CD14-positive monocyte (primary cell): ENCODE measurements around the gene SLC17A2. TPM values are rescaled to one million over a fixed set of nuclear protein-coding genes. Genes with fewer than 3 reads are reported as not detected.

Source experiments
- DNase-seq, 3 donors: peaks; one replicate each; pipeline ENCODE4 v3.0.0-alpha.2; 2011 to 2022
- H2AFZ ChIP-seq: 2 replicates; pipeline ENCODE4 v1.6.0; 2012; ENCODE audit warnings: mild to moderate bottlenecking, low read depth, low read length, inconsistent platforms; ENCODE audit not compliant: insufficient read depth, poor library complexity, severe bottlenecking
- H3K27ac ChIP-seq, 2 donors: 1 replicate in 1 of 2; 2 replicates in 1 of 2; pipeline ENCODE4 v1.5.1; 2012 to 2013; ENCODE audit warnings: low read length in 2 of 2, control low read depth in 1 of 2, inconsistent platforms in 1 of 2, low read depth in 1 of 2, mild to moderate bottlenecking in 1 of 2
- H3K27me3 ChIP-seq, 2 donors: one replicate each; pipeline versions ENCODE4 v1.6.0 to v1.6.1; 2011 to 2013; ENCODE audit warnings: low read length in 2 of 2; ENCODE audit not compliant: control insufficient read depth in 2 of 2, insufficient read depth in 2 of 2
- H3K36me3 ChIP-seq, 2 donors: replicated peaks in 1 of 2; 1 replicate in 1 of 2; 2 replicates in 1 of 2; pipeline versions ENCODE4 v1.5.1 to v1.6.1; 2012 to 2013; ENCODE audit warnings: low read length in 2 of 2, control low read depth in 1 of 2, inconsistent platforms in 1 of 2, mild to moderate bottlenecking in 1 of 2; ENCODE audit not compliant: insufficient read depth in 2 of 2, control insufficient read depth in 1 of 2
- H3K4me1 ChIP-seq, 2 donors: 1 replicate in 1 of 2; 2 replicates in 1 of 2; pipeline versions ENCODE4 v1.5.1 to v1.6.1; 2012 to 2013; ENCODE audit warnings: low read length in 2 of 2, control low read depth in 1 of 2, inconsistent platforms in 1 of 2, mild to moderate bottlenecking in 1 of 2, moderate library complexity in 1 of 2; ENCODE audit not compliant: insufficient read depth in 2 of 2, control insufficient read depth in 1 of 2
- H3K4me2 ChIP-seq: replicated peaks from 2 replicates; pipeline ENCODE3; 2012; ENCODE audit warnings: low read length, moderate library complexity, mild to moderate bottlenecking; ENCODE audit not compliant: poor library complexity, severe bottlenecking; ENCODE audit errors: extremely low read depth
- H3K4me3 ChIP-seq, 3 experiments: fragments of 200-600 bp in 1 of 3; sonication (generic) in 1 of 3; replicated peaks in 1 of 3; 1 replicate in 2 of 3; 2 replicates in 1 of 3; pipeline ENCODE4 v1.5.1; 2011 to 2013; ENCODE audit warnings: low read length in 3 of 3, mild to moderate bottlenecking in 3 of 3, control low read depth in 2 of 3, low read depth in 2 of 3, inconsistent platforms in 1 of 3, moderate library complexity in 1 of 3
- H3K79me2 ChIP-seq: 2 replicates; pipeline ENCODE4 v1.6.0; 2012; ENCODE audit warnings: mild to moderate bottlenecking, control low read depth, inconsistent platforms, low read length, moderate library complexity; ENCODE audit not compliant: insufficient read depth
- H3K9ac ChIP-seq: 2 replicates; pipeline ENCODE4 v1.6.0; 2017; ENCODE audit warnings: low read length, mild to moderate bottlenecking; ENCODE audit not compliant: insufficient read depth, poor library complexity, severe bottlenecking
- H3K9me3 ChIP-seq, 2 donors: replicated peaks in 1 of 2; 1 replicate in 1 of 2; 2 replicates in 1 of 2; pipeline versions ENCODE4 v1.5.1 to v1.6.1; 2012 to 2013; ENCODE audit warnings: low read length in 2 of 2, control low read depth in 1 of 2; ENCODE audit not compliant: control insufficient read depth in 1 of 2, insufficient read depth in 1 of 2
- H4K20me1 ChIP-seq: 2 replicates; pipeline ENCODE4 v1.6.0; 2012; ENCODE audit warnings: mild to moderate bottlenecking, low read length, control low read depth, moderate library complexity; ENCODE audit not compliant: insufficient read depth
- H3K27ac Mint-ChIP-seq, 7 donors: one replicate each; pipeline ENCODE4 v1.8.0; 2020; ENCODE audit warnings: mild to moderate bottlenecking in 7 of 7, mixed read lengths in 7 of 7, moderate library complexity in 6 of 7, inconsistent platforms in 2 of 7
- H3K27me3 Mint-ChIP-seq, 3 donors: one replicate each; pipeline ENCODE4 v1.8.0; 2021 to 2022; ENCODE audit warnings: low read depth in 3 of 3, mild to moderate bottlenecking in 3 of 3, mixed read lengths in 3 of 3, moderate library complexity in 3 of 3, inconsistent platforms in 1 of 3
- H3K36me3 Mint-ChIP-seq, 2 donors: one replicate each; pipeline ENCODE4 v1.8.0; 2020; ENCODE audit warnings: mixed read lengths in 2 of 2, inconsistent platforms in 1 of 2, mild to moderate bottlenecking in 1 of 2
- H3K4me1 Mint-ChIP-seq: one replicate; pipeline ENCODE4 v1.8.0; 2020; ENCODE audit warnings: mild to moderate bottlenecking, mixed read lengths
- H3K4me3 Mint-ChIP-seq, 2 donors: one replicate each; pipeline ENCODE4 v1.8.0; 2020; ENCODE audit warnings: mild to moderate bottlenecking in 2 of 2, mixed read lengths in 2 of 2, moderate library complexity in 1 of 2
- H3K9me3 Mint-ChIP-seq, 7 donors: one replicate each; pipeline ENCODE4 v1.8.0; 2020 to 2022; ENCODE audit warnings: mixed read lengths in 7 of 7, mild to moderate bottlenecking in 6 of 7, moderate library complexity in 6 of 7, inconsistent platforms in 2 of 7
- WGBS: methylation state at CpG from one replicate; pipeline ENCODE4 v1.1.5; 2013; ENCODE audit warnings: missing lambda C conversion rate; ENCODE audit not compliant: insufficient coverage; 5-methylcytosine and 5-hydroxymethylcytosine counted together
- intact Hi-C, 2 donors: fragments of 100-400 bp; cut with micrococcal nuclease; formaldehyde crosslinking; loops; one replicate each; pipeline versions ENCODE4 v1.15.0 to v1.15.1; 2023
- polyA plus RNA-seq, 3 donors: library from polyadenylated mRNA; depleted of rRNA in 1 of 3; unstranded in 2 of 3; stranded (reverse) in 1 of 3; fragments of 300-500 nt in 2 of 3; fragments of >200 nt in 1 of 3; fragmentation: Illumina TruSeq in 2 of 3; gene quantifications; 1 replicate in 2 of 3; 2 replicates in 1 of 3; pipeline ENCODE4 v1.2.3, GENCODE V29; 2012 to 2021
- TF ChIP-seq, protein P1 (sequence below): fragments of 200-600 bp; IDR thresholded peaks from one replicate; pipeline ENCODE4 v1.8.0; 2022; ENCODE audit warnings: antibody characterized with exemption, mild to moderate bottlenecking

The SLC17A2 gene
- polyA plus RNA-seq, 3 donors = not detected

DNA sequence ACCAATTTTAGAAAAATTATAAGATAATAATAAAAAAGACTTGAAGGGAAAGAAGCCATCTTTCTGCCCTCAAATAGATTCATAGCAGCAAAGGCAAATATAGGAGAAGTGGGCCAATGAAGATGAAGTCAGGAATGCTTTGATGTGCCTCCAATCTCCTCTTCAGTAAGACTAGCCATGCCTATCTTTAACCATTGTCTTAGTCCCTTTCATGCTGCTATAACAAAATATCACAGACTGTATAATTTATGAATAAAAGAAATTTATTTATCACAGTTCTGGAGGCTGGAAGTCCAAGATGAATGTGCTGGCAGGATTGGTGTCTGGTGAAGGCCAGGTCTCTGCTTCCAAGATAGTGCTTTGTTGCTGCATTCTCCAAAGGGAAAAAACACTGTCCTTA lies 37.6 kb downstream of the SLC17A2 start:
- TF ChIP-seq, protein P1, sequence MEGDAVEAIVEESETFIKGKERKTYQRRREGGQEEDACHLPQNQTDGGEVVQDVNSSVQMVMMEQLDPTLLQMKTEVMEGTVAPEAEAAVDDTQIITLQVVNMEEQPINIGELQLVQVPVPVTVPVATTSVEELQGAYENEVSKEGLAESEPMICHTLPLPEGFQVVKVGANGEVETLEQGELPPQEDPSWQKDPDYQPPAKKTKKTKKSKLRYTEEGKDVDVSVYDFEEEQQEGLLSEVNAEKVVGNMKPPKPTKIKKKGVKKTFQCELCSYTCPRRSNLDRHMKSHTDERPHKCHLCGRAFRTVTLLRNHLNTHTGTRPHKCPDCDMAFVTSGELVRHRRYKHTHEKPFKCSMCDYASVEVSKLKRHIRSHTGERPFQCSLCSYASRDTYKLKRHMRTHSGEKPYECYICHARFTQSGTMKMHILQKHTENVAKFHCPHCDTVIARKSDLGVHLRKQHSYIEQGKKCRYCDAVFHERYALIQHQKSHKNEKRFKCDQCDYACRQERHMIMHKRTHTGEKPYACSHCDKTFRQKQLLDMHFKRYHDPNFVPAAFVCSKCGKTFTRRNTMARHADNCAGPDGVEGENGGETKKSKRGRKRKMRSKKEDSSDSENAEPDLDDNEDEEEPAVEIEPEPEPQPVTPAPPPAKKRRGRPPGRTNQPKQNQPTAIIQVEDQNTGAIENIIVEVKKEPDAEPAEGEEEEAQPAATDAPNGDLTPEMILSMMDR = no peak
- H3K9me3 Mint-ChIP-seq = no peaks in the 10 kb centered on the region
- Histone ChIP-seq H2AFZ (no peak overlapping the region), H3K4me3 (no peak overlapping the region), H3K9ac (no peak overlapping the region), H4K20me1 (no peaks in the 10 kb centered on the region), H3K27me3 (no peaks in the 10 kb centered on the region), H3K9me3 (no peaks in the 10 kb centered on the region), H3K27ac (no peak overlapping the region), H3K79me2 (no peaks in the 10 kb centered on the region), H3K4me2 (no peak overlapping the region), H3K4me1 (peaks cover 4 to 5% of the 10 kb centered on the region in 2 donors), H3K36me3 (no peaks in the 10 kb centered on the region)
- intact Hi-C loops = no loop called here
- no peak for DNase-seq
- H3K36me3 Mint-ChIP-seq = no peaks in the 10 kb centered on the region
- H3K27me3 Mint-ChIP-seq = peaks cover 0 to 1% (median 0%) of the 10 kb centered on the region in 3 donors
- H3K4me3 Mint-ChIP-seq = no peak overlapping the region
- no peak overlapping the region for H3K27ac Mint-ChIP-seq
- peaks cover 7% of the 10 kb centered on the region for H3K4me1 Mint-ChIP-seq

DNA sequence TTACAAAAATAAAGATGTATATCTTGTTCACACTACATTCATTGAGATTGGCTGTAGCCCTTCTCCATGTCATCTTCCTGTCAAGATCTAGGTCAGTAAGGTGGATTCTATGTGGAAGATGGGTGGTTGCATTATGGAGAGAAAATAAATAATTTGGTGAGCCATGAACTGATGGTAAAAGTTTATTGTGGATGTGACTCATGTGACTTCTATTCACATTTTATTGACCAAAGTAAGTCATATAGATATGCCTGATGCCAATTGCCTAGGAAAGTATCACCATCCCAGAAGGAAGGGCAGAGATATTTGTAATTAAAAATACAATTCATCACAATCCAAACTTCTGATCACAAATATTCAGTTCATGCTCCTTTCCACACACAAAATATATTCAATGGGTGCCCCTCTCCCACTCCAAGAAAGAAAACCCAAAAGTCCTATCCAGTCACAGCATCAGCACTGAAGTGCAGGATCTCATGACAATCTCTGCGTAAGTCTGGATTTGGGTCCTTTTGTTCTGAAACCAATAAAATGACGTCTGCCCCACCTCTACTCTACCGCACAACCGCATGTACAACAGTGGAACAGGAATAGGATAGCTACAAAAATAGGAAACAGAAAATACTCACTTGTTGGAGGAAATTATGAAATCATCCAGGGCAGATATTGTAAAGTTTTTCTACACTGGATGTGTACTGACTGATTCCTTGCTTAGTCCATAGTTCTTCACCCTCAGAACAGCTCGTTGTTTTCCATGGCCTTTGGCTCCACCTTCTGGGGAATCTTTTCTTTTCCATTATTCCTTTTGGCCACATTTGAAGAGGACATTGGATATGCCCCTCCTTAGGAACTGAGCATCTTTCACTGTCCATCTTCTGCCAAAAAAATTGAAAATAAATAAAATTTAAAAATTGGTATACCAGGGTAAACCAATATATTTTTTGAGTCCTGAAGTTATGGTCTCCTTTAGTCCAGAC lies 40.3 kb downstream of the SLC17A2 start:
- Histone ChIP-seq H3K9ac (no peak overlapping the region), H3K4me2 (no peak overlapping the region), H3K9me3 (no peaks in the 10 kb centered on the region), H3K4me3 (no peak overlapping the region), H3K27ac (no peak overlapping the region), H3K27me3 (no peaks in the 10 kb centered on the region), H3K4me1 (peaks cover 4 to 5% of the 10 kb centered on the region in 2 donors), H3K79me2 (no peaks in the 10 kb centered on the region), H3K36me3 (no peaks in the 10 kb centered on the region), H4K20me1 (no peaks in the 10 kb centered on the region), H2AFZ (no peak overlapping the region)
- no peaks in the 10 kb centered on the region for H3K36me3 Mint-ChIP-seq
- 40% methylated on average over 2 of the region's 5 CpGs for WGBS
- H3K27ac Mint-ChIP-seq = no peak overlapping the region
- no peak for DNase-seq
- intact Hi-C loops = no loop called here
- TF ChIP-seq, protein P1 = no peak
- H3K27me3 Mint-ChIP-seq = peaks cover 0 to 1% (median 0%) of the 10 kb centered on the region in 3 donors
- H3K4me3 Mint-ChIP-seq = no peak overlapping the region
- peaks cover 7% of the 10 kb centered on the region for H3K4me1 Mint-ChIP-seq
- H3K9me3 Mint-ChIP-seq = no peaks in the 10 kb centered on the region
